ENCODE data around the gene DNPH1.

DNPH1 gene, protein sequence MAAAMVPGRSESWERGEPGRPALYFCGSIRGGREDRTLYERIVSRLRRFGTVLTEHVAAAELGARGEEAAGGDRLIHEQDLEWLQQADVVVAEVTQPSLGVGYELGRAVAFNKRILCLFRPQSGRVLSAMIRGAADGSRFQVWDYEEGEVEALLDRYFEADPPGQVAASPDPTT
- long read RNA-seq, donor 1, transcript DNPH1-202 (3 exons, 796 nt): minor isoform, 23 of 310 reads
- long read RNA-seq, donor 1, transcript DNPH1-201 (4 exons, 657 nt): major isoform, 171 of 310 reads
- long read RNA-seq, donor 1, partial matches to known transcripts: 111 of 310 reads
- long read RNA-seq, donor 1, other reads (novel, unspliced or antisense): 0 of 310 reads
- long read RNA-seq, donor 2, transcript DNPH1-201 (4 exons, 657 nt): major isoform, 133 of 245 reads
- long read RNA-seq, donor 2, transcript DNPH1-202 (3 exons, 796 nt): minor isoform, 19 of 245 reads
- long read RNA-seq, donor 2, partial matches to known transcripts: 90 of 245 reads
- long read RNA-seq, donor 2, other reads (novel, unspliced or antisense): 0 of 245 reads
- long read RNA-seq, donor 3, transcript DNPH1-201 (4 exons, 657 nt): major isoform, 76 of 132 reads
- long read RNA-seq, donor 3, transcript DNPH1-202 (3 exons, 796 nt): minor isoform, 10 of 132 reads
- long read RNA-seq, donor 3, partial matches to known transcripts: 45 of 132 reads
- long read RNA-seq, donor 3, other reads (novel, unspliced or antisense): 0 of 132 reads
- long read RNA-seq, donor 4, transcript DNPH1-201 (4 exons, 657 nt): major isoform, 100 of 155 reads
- long read RNA-seq, donor 4, transcript DNPH1-202 (3 exons, 796 nt): minor isoform, 9 of 155 reads
- long read RNA-seq, donor 4, partial matches to known transcripts: 46 of 155 reads
- long read RNA-seq, donor 4, other reads (novel, unspliced or antisense): 0 of 155 reads
- long read RNA-seq, donor 5, transcript DNPH1-203 (2 exons, 396 nt): minor isoform, 5 of 308 reads
- long read RNA-seq, donor 5, transcript DNPH1-201 (4 exons, 657 nt): major isoform, 176 of 308 reads
- long read RNA-seq, donor 5, transcript DNPH1-202 (3 exons, 796 nt): minor isoform, 18 of 308 reads
- long read RNA-seq, donor 5, partial matches to known transcripts: 108 of 308 reads
- long read RNA-seq, donor 5, other reads (novel, unspliced or antisense): 0 of 308 reads
- long read RNA-seq, donor 6, transcript DNPH1-201 (4 exons, 657 nt): major isoform, 131 of 228 reads
- long read RNA-seq, donor 6, transcript DNPH1-202 (3 exons, 796 nt): minor isoform, 22 of 228 reads
- long read RNA-seq, donor 6, partial matches to known transcripts: 74 of 228 reads
- long read RNA-seq, donor 6, other reads (novel, unspliced or antisense): 0 of 228 reads
- long read RNA-seq, donor 7, transcript DNPH1-202 (3 exons, 796 nt): minor isoform, 14 of 266 reads
- long read RNA-seq, donor 7, transcript DNPH1-201 (4 exons, 657 nt): major isoform, 170 of 266 reads
- long read RNA-seq, donor 7, partial matches to known transcripts: 79 of 266 reads
- long read RNA-seq, donor 7, other reads (novel, unspliced or antisense): 0 of 266 reads
- long read RNA-seq, donor 8, transcript DNPH1-202 (3 exons, 796 nt): minor isoform, 12 of 226 reads
- long read RNA-seq, donor 8, transcript DNPH1-201 (4 exons, 657 nt): major isoform, 145 of 226 reads
- long read RNA-seq, donor 8, partial matches to known transcripts: 62 of 226 reads
- long read RNA-seq, donor 8, other reads (novel, unspliced or antisense): 5 of 226 reads

DNA sequence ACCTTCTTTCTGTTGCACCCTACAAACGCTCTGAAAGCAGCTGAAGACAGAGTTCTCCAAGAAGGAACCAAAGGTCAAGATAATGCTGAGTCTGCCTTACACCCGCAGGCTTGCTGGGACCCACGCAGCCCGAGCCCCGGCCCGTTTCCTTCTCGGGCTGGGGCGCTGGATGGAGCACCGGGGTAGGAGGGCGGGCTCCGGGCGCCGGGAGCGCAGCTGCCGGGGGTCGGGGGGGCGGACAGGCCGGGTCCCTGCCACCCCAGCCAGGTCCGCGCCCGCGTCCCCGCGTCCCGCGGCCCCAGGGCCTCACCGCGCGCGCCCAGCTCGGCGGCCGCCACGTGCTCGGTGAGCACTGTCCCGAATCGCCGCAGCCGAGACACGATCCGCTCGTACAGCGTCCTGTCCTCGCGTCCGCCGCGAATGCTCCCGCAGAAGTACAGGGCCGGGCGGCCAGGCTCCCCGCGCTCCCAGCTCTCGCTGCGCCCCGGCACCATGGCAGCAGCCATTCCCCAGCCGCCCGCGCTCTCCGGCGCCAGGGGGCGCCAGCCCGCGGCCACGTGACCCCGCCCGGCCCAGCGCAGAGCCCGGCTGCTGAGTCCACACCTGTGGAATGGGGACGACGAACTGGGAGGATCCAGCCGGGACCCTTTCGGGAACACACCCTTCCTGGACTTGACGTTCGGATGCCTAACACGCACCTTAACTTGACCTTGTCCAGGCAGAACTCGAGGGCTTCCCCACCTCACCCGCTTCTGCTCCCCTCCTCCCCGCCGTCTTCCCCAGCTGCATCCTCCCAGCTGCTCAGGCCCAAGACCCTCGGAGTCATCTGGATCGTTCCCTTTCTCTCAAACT lies at the start of gene DNPH1:
Gene DNPH1, minus strand, starts transcription at position 531 of the 852 bp plus-strand sequence. Its CDS starts 25 bp downstream, at position 506.
- peak; percentile 94 for DNase-seq

DNA sequence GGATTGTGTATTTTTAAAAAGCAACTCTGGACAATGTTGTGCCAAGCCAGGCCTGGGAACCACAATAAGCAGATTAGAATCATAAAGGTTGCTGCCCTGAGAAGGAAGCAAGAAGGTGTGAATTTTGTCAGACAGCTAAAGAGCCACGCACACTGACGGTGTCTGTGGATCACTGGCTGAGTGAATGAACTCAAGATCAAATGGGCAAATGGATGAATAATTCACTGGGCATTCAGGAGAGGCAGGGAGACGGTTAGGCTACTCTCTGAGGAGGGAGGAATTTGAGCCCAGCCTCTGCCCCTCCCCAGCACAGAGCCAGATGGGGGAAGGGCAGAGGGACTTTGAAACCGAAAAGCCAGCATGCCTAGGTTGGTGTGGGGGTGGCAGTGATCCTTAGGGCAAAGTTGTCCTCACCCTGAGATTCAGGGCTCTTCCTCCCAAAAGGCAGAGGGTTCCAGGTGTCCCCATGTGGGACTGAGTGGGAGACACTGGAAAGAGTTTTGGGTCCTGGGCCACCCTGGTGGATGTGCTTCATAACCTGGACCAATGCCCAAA lies 49.3 kb upstream of the DNPH1 start:
- no peak for DNase-seq

DNA sequence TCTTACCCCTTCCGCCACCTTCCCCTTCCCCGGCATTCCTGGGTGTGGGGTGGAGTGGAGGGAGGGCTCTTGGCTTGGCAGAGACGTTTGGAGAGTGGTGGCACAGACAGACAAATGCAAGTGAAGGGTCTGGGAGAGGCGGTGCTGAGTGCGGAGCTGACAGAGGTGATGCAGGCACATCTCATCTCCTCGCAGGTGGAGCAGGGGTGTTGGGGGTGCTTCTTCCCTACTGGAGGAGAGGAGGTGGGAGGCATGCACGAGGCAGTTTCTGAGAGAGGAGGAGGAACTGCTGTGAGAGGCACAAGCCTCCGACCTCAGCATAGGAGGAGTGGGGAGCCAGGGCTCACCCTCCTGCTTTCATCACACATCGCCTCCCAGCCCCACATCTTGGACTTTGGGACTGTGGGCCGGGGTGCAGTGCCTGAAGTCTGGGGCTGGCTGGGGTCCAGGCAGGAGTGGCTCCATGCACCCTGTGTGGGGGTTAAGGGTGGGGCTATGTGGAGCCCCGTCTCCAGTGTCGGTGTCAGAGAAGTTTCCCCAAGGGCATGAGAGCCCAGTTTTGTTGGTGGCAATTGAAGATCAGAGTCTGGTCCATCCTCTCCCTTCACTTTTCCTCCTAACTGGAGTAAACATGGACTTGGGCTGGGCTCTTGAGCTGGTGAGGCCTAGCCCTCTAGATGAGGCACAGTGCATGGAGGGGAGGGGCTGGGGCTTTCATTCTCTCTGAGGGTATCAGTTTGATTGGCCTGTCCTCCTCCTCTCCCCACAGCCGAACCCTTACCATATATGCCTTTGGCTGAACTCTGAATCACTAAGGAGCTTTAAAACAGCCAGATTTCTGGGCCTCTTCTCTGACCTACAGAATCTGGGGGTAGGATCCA lies 48.6 kb upstream of the DNPH1 start:
- DNase-seq: no peak

DNA sequence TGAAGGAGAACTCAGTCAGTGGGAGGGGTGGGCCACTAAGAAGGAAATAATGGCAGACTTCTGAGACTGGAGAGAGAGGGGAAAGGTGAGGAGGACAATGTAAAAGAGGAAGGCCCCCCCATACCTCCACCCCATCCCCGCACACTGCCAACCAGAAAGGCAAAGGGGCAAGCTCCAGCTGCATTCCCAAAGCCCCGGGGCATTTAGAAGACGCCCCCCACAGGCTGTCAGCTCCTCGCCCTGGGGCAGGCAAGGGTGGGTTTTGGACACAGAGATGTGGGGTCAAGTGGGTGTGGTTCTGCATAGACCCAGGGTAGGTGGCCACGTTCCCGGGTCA lies 48.0 kb upstream of the DNPH1 start:
- no peak for DNase-seq

DNA sequence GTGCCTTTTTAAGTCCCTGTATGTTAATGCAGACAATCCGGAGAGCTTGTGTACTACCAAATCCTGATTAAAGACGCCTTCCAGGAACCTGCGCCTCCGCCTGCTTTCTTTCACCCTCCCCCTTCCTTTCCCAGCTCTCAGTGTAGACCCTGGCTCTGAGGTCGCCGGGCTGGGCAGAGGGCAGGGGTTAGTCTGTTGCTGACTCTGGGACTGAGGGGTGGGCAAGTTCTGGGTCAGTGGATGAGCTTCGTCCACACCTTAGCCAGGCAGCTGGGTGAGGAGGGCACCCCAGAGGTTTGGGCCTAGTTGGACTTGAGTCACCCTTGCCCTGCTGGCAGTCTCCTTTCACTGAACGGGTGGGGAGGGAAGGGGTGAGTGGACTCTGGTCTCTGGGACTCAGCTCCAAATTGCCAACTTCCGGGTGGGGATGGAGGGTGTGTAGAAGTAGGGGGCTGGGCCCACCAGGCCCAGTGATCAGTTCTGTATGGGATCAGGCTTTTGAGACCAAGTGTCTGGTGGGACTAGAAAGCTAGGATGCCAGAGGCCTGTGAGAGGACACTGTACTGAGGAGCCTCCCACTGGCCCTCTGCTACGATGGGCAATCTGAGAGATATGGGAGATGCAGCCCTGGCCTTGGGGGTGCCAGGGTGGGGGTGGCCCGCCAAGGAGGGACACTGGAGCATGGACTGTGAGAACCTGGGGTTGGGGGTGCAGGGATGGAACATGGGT lies 47.5 kb upstream of the DNPH1 start:
- DNase-seq: no peak

DNA sequence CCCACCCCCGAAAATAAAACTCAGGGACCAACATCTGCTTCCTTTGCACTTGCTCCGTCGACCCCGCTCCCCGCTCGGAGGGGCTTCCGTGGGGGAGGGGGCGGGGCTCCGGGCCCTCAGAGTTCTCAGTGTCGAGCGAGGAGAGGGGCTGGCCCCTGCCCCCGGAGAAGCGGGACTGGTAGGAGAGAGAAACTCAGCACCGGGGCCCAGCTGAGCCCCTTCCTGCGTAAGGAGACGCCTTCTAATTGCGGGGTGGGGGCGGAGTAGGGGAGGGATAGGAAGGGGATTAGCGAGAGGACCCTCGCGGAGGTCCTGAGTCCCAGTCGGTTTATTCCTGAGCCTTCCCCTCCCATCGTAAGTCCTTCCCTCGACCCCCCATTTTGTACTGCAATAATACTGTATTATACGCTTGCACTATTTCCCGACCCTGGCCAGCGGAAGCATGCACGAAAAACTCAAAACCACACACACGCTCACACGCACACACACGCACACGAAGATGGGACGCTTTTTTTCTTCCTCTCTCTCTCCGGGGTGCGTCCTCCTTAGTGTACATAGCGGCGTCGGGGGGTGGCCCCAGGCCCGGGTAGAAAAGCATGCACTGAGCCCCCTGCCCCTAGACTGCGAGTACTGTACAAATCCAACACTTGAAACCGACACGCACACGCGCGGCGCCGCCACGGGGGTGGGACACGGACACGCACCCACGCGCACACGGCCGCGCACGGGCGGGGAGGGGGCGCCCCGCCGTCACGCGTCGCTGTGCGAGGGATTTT lies 46.7 kb upstream of the DNPH1 start:
- DNase-seq: no peak

DNA sequence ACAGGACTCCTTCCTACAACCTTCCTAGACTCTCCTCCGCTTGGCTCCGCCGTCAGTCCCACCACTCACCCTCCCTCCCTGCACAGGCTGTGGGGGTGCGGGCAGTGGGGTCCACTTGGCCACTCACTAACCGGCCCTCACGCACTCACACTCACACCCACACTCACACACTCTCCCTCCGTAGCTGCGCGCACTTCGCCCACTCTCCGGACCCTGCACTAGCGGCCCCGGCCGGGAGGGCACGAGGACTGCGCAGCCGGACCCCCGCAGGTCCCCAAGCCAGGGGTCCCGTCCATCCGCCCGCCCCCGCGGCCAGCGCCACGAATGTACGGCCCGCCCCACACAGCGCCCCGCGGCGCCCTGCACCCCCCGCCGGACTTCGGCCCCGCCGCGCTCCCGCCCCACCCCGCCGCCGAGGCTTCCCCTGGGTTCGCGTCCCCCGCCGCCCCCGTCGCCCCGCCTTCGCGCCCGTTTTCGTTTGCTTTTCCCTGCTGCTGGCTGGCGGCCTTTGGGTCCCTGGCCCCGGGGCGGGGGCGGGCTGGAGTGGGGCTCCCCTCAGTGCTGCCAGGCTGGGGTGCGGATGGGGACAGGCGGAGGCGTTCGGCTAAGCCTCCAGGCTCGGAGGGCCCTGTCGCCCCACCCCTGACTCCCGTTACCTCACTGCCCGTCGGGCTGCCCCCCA lies 45.8 kb upstream of the DNPH1 start:
- DNase-seq: no peak

DNA sequence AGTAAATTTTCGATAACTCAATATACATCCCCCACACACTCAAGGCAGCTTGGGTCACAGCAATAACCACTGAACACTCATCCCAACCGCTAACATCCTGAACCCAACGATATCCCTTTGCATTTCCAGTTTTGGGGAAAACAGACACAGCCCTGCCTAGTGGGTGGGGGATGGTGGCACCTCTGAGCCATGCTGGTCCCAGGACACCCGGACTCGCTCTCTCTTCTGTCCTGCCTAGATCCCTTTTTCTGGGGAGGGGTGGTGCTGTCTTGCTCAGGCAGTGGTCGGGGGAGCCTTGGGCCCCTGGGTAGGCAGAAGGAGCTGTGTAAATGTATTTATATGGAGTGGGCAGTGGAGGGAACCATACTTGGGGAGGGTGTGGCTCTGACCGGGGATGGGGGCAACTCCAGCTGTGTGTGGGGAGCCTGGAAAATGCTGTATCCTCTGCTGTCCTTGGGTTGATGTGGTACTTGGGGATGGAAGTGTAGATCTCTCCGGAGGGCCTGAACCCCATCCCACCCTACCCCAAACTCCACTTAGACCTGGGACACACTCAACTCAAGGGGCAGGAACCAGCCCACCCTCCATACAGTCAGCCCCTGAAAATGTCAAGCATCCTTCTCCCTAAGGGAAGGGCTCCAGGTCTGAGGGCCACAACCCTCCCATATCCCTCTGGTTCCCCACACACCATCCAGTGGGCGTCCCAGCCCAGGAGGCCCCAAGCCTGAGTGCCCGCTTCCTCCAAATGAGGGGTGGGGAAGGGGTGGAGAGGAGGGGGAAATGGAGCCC lies 45.0 kb upstream of the DNPH1 start:
- DNase-seq: no peak

DNA sequence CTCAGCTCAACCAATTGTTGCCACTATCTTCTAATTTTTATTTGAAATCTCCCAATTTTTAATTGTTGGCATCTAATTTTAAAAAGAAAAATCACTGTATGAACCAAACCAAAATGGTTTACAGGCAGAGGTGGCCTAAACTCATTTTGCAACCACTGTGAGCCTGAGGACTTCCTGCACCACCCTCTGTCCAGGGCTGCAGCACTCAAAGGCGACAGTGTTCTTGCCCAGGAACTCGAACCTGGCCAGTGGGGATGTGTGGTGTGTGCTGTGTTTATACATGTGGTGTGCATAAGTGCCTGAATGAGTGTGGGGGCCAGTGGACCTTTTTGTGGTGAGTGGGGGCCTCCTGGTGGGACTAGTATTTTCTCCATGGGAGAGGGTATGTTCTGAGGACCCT lies 44.4 kb upstream of the DNPH1 start:
- no peak for DNase-seq

DNA sequence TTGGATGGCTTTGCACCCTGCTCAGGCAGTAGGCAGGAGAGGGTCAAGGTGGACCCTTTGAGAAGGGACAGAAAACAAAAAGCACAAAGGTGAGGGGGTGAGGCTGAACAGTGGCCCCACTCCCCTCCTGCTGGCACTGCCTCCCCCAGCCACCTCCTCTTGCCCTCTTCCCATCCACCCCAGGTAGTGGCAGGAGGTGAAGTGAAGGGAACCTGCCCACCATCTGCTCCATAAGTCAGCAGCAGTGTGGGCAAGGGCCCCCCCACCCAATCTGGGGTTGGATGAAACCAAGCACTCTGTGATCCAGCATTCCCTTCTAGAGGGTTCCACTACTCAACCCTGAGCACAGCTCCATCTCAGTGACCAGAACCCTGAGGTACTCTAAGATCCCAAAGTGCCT lies 42.7 kb upstream of the DNPH1 start:
- no peak for DNase-seq

DNA sequence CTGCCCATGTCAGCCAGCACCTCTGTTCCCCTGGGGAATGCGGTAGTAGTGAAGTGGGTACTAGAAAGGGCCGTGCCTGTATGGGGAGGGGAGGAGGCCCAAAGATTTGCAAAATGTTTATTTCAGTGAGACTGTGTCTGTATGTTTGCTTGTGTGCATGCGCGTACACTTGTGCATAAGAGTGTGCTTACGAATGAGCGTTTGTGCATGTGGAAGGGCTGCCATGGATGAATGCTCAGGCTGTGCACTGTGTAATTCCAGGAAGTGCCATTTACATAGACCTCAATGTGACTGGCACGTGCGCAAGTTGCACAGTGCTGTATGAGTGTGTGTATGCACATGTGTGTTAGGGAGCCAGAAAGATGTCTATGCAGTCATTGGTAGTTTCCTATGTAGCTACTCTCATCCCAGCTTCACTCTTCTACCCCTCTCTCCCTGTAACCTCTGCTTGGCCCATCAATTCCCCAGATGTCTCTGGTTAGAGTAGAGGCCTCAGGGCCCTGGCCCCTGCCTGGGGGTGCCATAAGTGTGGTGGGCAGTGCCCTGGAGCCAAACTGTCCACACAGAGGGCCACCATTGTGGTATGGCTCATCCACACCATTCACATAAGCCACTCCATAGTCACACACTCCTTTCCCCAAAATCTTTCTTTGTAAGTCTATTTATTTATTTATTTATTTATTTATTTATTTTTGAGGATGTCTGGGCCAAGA lies 42.0 kb upstream of the DNPH1 start:
- no peak for DNase-seq

DNA sequence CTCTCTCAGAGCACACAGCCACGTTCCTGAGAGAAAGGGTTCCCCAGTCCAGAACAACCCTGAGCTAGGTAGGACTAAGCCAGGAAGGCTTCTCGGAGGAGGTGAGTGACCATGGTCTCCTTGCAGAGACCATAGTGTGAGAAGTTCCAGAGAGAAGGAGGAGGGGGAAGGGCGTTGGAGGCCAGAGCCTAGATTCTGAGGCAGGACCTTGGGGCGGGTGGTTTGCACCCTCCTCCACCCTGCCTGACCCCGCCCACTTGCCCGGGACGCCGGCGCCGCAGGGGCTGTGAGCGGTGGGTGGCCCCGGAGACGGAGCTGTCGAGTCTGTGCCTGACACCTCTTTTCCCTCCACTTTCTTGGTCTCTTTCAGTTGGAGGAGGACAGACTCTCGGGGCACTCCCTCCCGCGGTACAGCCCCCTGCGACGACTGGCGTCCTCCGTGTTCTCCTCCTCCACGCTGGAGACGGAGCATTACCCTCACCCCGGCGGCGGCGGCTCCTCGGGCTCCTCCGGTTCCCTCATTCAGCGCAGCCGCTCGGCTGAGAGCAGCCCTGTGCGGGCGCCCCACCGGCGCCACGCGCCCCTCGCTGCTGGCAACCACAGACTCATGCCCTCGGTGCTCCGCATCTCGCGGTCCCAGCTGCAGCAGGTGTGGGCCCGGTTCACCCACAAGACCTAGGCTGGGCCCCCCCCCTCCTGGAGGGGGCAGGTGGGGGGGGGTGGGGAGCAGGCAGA lies 40.2 kb upstream of the DNPH1 start:
- DNase-seq: peak; percentile 70

DNA sequence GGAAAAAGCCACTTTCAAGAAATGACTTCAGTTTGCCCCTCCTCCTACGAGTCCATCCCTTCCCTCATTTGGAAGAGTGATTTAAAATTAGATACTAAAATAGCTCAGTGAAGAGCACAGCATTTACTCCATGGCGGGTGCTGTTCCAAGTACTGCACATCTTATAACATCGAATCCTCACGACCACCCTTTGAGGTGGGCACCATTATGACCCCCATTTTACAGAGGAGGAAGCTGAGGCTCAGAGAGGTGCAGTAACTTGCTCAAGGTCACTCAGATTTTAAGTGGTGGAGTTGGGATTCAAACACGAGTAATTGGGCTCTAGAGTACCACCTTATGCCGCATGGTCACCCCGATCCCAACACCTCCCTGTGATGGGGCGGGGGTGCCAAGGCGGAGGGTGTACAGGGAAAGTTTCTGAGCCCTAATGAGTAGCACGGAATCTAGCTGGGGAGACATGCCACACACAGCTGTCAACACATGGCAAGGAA lies 39.5 kb upstream of the DNPH1 start:
- no peak for DNase-seq

DNA sequence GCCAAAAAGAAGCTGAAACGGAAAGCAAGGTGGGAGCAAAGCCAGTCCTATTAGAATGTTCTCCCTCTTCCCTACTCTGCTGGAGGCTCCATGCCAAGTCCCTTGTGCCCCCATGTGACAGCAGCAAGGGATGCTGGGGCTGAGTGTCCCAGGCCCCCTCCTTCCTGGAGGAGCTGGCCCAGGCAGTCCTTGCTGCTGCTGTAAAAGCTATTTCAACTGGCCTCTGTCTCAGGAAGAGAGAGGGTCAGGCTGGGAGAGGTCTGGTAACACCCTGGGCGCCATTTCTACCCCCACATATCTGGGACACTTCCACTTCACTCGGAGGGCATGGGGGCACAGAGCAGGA lies 39.0 kb upstream of the DNPH1 start:
- no peak for DNase-seq
